GM12864 (cell line): ENCODE measurements around the gene PLXNA2.

Source experiments
- DNase-seq: peaks from one replicate; pipeline ENCODE4 v3.0.0-alpha.2; 2011; ENCODE audit warnings: low read depth
- H3K4me3 ChIP-seq: 2 replicates; pipeline ENCODE4 v1.5.1; 2011; ENCODE audit warnings: mild to moderate bottlenecking, low read depth, low read length, control low read depth
- CTCF ChIP-seq: IDR thresholded peaks from 2 replicates; pipeline ENCODE4 v1.5.1; 2011; ENCODE audit warnings: low read depth, mild to moderate bottlenecking, moderate library complexity, low read length, control low read depth, inconsistent platforms; ENCODE audit errors: missing control alignments

PLXNA2 gene

GRCh38 chr1:208230668-208231529 is 13.3 kb downstream of the PLXNA2 start:
- no peak for TF ChIP-seq CTCF
- DNase-seq: no peak
- no peak overlapping the region for H3K4me3 ChIP-seq

- no peak overlapping the region for H3K4me3 ChIP-seq
- DNase-seq: no peak
- no peak for TF ChIP-seq CTCF
Observed at GRCh38 chr1:208228550-208228949, 15.6 kb downstream of the PLXNA2 start.

- TF ChIP-seq CTCF: no peak
- no peak overlapping the region for H3K4me3 ChIP-seq
- no peak for DNase-seq
Observed at GRCh38 chr1:208228026-208228425, 16.2 kb downstream of the PLXNA2 start.

- no peak for TF ChIP-seq CTCF
- no peak overlapping the region for H3K4me3 ChIP-seq
- DNase-seq: no peak
Observed at GRCh38 chr1:208227366-208227765, 16.8 kb downstream of the PLXNA2 start.

- DNase-seq: no peak
Observed at GRCh38 chr1:208225954-208226937, 17.9 kb downstream of the PLXNA2 start.

GRCh38 chr1:208224192-208224713 is 19.9 kb downstream of the PLXNA2 start:
- no peak for DNase-seq
- H3K4me3 ChIP-seq: no peak overlapping the region
- no peak for TF ChIP-seq CTCF

More at GRCh38 chr1:208225954-208226937, 17.9 kb downstream of the PLXNA2 start:
- no peak overlapping the region for H3K4me3 ChIP-seq
- TF ChIP-seq CTCF: no peak
